Measurements from ENCODE around the gene TDP2. TPM values are rescaled to one million over a fixed set of nuclear protein-coding genes. Genes with fewer than 3 reads are reported as not detected.

Gene TDP2
- total and polyA plus RNA-seq, 9 of the 15 experiments (the other 6 are each of a cell fraction or from before 2014, with no cell fraction given), result 27.7 to 60.1 (median 31.8) TPM

- no peak for TF ChIP-seq SFPQ (IDR thresholded peaks at IDR 0.05; ENCODE audit: low read depth, low read length)
- TF ChIP-seq, protein P1, sequence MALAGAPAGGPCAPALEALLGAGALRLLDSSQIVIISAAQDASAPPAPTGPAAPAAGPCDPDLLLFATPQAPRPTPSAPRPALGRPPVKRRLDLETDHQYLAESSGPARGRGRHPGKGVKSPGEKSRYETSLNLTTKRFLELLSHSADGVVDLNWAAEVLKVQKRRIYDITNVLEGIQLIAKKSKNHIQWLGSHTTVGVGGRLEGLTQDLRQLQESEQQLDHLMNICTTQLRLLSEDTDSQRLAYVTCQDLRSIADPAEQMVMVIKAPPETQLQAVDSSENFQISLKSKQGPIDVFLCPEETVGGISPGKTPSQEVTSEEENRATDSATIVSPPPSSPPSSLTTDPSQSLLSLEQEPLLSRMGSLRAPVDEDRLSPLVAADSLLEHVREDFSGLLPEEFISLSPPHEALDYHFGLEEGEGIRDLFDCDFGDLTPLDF (CRISPR knock-in tag; IDR thresholded peaks at IDR 0.05), result no peak
- TF ChIP-seq ZBTB11 (CRISPR knock-in tag; IDR thresholded peaks at IDR 0.05), result peak in 1 of 3 experiments; percentile 2; a peak in 1 of 6 replicates
- TF ChIP-seq SMARCA5 (IDR thresholded peaks at IDR 0.05), result peak; percentile 74; the same call in 1 of the 2 replicates
- no peak for TF ChIP-seq GABPB1 (CRISPR knock-in tag; IDR thresholded peaks at IDR 0.05)
- 0 out of 2 replicates have a peak, but pooled peaks have one; percentile 31 for TF ChIP-seq DNMT1 (IDR thresholded peaks at IDR 0.05)
- TF ChIP-seq TEAD1 (CRISPR knock-in tag; IDR thresholded peaks at IDR 0.05), result peak; percentile 16 to 29; a peak in 1 of 4 replicates
- TF ChIP-seq GTF2A2 (tag; IDR thresholded peaks at IDR 0.05), result no peak
- no peak for TF ChIP-seq HCFC1 (IDR thresholded peaks at IDR 0.05; ENCODE audit: low read depth, low read length)
- TF ChIP-seq ZNF224 (CRISPR knock-in tag; IDR thresholded peaks at IDR 0.05), result no peak
- peak; percentile 17 for TF ChIP-seq SAP30 (IDR thresholded peaks at IDR 0.05; ENCODE audit: borderline replicate concordance, insufficient read depth, low read depth, low read length, poor library complexity, severe bottlenecking)
- TF ChIP-seq UBTF (IDR thresholded peaks at IDR 0.05; ENCODE audit: borderline replicate concordance in 1 of 2, low read depth in 2 of 2, low read length in 2 of 2), result 0 out of 4 replicates have a peak, but pooled peaks of 1 of the 2 experiments have one; percentile 25
- TF ChIP-seq DPF2 (IDR thresholded peaks at IDR 0.05), result peak; percentile 7; the same call in 1 of the 2 replicates
- TF ChIP-seq, protein P2, sequence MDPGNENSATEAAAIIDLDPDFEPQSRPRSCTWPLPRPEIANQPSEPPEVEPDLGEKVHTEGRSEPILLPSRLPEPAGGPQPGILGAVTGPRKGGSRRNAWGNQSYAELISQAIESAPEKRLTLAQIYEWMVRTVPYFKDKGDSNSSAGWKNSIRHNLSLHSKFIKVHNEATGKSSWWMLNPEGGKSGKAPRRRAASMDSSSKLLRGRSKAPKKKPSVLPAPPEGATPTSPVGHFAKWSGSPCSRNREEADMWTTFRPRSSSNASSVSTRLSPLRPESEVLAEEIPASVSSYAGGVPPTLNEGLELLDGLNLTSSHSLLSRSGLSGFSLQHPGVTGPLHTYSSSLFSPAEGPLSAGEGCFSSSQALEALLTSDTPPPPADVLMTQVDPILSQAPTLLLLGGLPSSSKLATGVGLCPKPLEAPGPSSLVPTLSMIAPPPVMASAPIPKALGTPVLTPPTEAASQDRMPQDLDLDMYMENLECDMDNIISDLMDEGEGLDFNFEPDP (CRISPR knock-in tag; IDR thresholded peaks at IDR 0.05), result peak; percentile 68; the same call in 1 of the 2 replicates
- TF ChIP-seq ZKSCAN8 (CRISPR knock-in tag; IDR thresholded peaks at IDR 0.05), result no peak
These were observed 530 bp downstream of the TDP2 start (continued) for GRCh38 chr6:24666097-24666640.
